GM23248 (cell line): ENCODE data around the gene CDH8.

ENCODE experiments used
- EZH2 ChIP-seq: fragments of 200-600 bp; sonication (generic); IDR thresholded peaks from 2 replicates; pipeline ENCODE4 v1.6.1; 2018; ENCODE audit warnings: antibody characterized with exemption, mild to moderate bottlenecking; ENCODE audit not compliant: insufficient read depth, poor library complexity, severe bottlenecking
- EZH2phosphoT487 ChIP-seq: fragments of 200-600 bp; sonication (generic); IDR thresholded peaks from 2 replicates; pipeline ENCODE4 v1.6.1; 2018; ENCODE audit warnings: antibody characterized with exemption, moderate library complexity, mild to moderate bottlenecking, low read depth; ENCODE audit not compliant: insufficient read depth

DNA sequence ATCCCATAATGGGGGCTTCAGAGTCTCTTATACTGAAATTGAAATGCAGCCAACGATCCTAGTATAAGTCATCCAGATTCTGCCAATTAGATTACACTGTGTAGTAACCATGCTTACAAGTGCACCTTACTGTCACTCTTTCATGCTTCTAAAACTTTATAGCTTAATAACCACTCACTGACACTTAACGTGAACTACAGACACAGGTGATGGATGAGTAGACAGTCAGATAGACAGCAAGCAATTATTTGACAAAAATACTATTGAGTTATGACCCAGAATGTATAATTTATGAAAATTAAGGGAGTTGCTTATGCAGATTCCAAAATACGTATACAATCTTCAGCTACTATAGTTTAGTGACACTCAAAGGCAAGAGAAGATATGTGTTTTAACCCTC is 6.3 kb downstream of the CDH8 start:
- TF ChIP-seq EZH2phosphoT487 (no peak), EZH2 (no peak)
